Ishikawa (cell line): ENCODE measurements around the gene LSAMP.

ENCODE experiments used
- CEBPB ChIP-seq: IDR thresholded peaks from 2 replicates; pipeline ENCODE4 v1.6.1; 2012
- CREB1 ChIP-seq: IDR thresholded peaks from 2 replicates; pipeline ENCODE4 v1.6.1; 2012; ENCODE audit warnings: low read depth
- EGR1 ChIP-seq: IDR thresholded peaks from 2 replicates; pipeline ENCODE4 v1.6.1; 2012
- EP300 ChIP-seq: IDR thresholded peaks from 2 replicates; pipeline ENCODE4 v1.6.1; 2012; ENCODE audit warnings: borderline replicate concordance
- FOXM1 ChIP-seq: IDR thresholded peaks from 2 replicates; pipeline ENCODE4 v1.6.1; 2012; ENCODE audit warnings: low read depth, borderline replicate concordance
- NFIC ChIP-seq: IDR thresholded peaks from 2 replicates; pipeline ENCODE4 v1.6.1; 2012
- RAD21 ChIP-seq: IDR thresholded peaks from 2 replicates; pipeline ENCODE4 v1.6.1; 2012; ENCODE audit warnings: low read depth
- TAF1 ChIP-seq: IDR thresholded peaks from 2 replicates; pipeline ENCODE4 v1.6.1; 2012; ENCODE audit warnings: low read depth, mild to moderate bottlenecking
- TCF12 ChIP-seq: IDR thresholded peaks from 2 replicates; pipeline ENCODE4 v1.6.1; 2012; ENCODE audit warnings: low read depth
- TEAD4 ChIP-seq: IDR thresholded peaks from 2 replicates; pipeline ENCODE4 v1.6.1; 2012
- YY1 ChIP-seq: IDR thresholded peaks from 2 replicates; pipeline ENCODE4 v1.6.1; 2012; ENCODE audit warnings: low read depth
- ZBTB7A ChIP-seq: IDR thresholded peaks from 2 replicates; pipeline ENCODE4 v1.6.1; 2012; ENCODE audit warnings: low read depth
- TF ChIP-seq, protein P1 (sequence below): IDR thresholded peaks from 2 replicates; pipeline ENCODE4 v1.6.1; 2012
- TF ChIP-seq, protein P2 (sequence below): IDR thresholded peaks from 2 replicates; pipeline ENCODE4 v1.6.1; 2012
- TF ChIP-seq, protein P3 (sequence below): IDR thresholded peaks from 2 replicates; pipeline ENCODE4 v1.6.1; 2012; ENCODE audit warnings: low read depth, mild to moderate bottlenecking

LSAMP gene

DNA sequence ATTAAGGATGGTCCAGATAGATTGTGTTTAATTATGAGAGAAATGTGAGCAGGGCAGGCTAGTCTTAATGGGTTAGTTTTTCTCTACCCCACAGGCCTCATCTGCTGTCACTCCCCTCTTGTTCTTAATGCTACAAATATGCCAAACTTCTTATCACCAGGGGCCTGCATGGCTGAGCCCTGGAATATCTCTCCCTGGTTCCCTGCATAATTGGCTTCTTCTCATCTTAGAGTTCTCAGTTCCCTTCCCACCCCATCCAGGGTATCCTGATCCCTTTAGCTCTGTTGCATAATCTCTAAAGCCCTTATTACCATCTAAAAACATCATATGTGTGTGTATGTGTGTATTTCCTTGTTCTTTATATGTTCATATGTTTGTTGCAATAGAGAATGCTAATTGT is 279.6 kb downstream of the LSAMP start:
- TF ChIP-seq, protein P1, sequence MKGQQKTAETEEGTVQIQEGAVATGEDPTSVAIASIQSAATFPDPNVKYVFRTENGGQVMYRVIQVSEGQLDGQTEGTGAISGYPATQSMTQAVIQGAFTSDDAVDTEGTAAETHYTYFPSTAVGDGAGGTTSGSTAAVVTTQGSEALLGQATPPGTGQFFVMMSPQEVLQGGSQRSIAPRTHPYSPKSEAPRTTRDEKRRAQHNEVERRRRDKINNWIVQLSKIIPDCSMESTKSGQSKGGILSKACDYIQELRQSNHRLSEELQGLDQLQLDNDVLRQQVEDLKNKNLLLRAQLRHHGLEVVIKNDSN = no peak
- TF ChIP-seq EGR1 (no peak), CEBPB (no peak), ZBTB7A (no peak), TEAD4 (no peak), YY1 (no peak)
- TF ChIP-seq, protein P2, sequence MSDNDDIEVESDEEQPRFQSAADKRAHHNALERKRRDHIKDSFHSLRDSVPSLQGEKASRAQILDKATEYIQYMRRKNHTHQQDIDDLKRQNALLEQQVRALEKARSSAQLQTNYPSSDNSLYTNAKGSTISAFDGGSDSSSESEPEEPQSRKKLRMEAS = no peak

DNA sequence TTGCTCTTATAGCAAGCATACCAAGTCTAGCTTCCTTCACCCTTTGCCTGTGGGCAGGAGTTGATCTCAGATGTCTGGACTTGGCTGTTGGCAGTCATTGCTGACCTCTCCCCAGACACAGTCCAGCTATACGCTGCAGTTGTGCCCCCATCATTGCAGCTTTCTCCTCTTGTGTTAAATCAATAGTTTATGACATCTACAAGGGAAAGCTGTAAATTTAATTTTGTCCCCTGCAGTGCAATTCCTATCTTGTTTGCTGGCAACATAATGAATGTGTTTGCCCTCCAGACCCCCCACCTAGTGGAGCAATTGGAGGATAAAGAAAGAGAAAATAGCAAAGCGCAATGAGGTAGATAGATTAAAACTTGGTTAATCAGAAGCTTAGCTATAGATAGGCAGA is 280.2 kb downstream of the LSAMP start:
- no peak for TF ChIP-seq YY1
- TF ChIP-seq NFIC = no peak
- no peak for TF ChIP-seq FOXM1
- no peak for TF ChIP-seq TAF1
- TF ChIP-seq TEAD4 = no peak
- TF ChIP-seq, protein P2 = no peak
- TF ChIP-seq CEBPB = no peak
- no peak for TF ChIP-seq ZBTB7A
- TF ChIP-seq RAD21 = no peak
- TF ChIP-seq, protein P3, sequence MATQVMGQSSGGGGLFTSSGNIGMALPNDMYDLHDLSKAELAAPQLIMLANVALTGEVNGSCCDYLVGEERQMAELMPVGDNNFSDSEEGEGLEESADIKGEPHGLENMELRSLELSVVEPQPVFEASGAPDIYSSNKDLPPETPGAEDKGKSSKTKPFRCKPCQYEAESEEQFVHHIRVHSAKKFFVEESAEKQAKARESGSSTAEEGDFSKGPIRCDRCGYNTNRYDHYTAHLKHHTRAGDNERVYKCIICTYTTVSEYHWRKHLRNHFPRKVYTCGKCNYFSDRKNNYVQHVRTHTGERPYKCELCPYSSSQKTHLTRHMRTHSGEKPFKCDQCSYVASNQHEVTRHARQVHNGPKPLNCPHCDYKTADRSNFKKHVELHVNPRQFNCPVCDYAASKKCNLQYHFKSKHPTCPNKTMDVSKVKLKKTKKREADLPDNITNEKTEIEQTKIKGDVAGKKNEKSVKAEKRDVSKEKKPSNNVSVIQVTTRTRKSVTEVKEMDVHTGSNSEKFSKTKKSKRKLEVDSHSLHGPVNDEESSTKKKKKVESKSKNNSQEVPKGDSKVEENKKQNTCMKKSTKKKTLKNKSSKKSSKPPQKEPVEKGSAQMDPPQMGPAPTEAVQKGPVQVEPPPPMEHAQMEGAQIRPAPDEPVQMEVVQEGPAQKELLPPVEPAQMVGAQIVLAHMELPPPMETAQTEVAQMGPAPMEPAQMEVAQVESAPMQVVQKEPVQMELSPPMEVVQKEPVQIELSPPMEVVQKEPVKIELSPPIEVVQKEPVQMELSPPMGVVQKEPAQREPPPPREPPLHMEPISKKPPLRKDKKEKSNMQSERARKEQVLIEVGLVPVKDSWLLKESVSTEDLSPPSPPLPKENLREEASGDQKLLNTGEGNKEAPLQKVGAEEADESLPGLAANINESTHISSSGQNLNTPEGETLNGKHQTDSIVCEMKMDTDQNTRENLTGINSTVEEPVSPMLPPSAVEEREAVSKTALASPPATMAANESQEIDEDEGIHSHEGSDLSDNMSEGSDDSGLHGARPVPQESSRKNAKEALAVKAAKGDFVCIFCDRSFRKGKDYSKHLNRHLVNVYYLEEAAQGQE = no peak
- TF ChIP-seq EGR1 = no peak
- TF ChIP-seq CREB1 = no peak
- TF ChIP-seq EP300 = no peak

DNA sequence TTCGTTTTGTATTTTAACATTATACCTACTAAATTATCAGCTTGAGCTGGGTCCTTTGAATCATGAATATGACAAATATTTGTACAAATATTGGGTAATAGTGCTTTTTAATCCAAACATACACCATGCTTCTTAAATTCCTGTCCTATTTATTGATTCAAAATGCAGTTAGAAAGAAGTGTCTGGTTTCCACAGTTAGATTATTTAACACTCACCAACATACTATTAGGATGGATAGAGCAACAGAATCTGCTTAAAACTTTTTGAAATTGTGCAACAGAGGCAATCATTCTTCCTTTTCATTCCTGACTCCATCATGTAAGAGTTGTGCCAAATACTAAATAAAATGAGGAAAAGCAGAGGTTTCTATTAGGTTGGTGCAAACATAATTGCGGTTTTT is 281.2 kb downstream of the LSAMP start:
- TF ChIP-seq EP300 (no peak), NFIC (no peak), YY1 (no peak), ZBTB7A (no peak), FOXM1 (no peak)

DNA sequence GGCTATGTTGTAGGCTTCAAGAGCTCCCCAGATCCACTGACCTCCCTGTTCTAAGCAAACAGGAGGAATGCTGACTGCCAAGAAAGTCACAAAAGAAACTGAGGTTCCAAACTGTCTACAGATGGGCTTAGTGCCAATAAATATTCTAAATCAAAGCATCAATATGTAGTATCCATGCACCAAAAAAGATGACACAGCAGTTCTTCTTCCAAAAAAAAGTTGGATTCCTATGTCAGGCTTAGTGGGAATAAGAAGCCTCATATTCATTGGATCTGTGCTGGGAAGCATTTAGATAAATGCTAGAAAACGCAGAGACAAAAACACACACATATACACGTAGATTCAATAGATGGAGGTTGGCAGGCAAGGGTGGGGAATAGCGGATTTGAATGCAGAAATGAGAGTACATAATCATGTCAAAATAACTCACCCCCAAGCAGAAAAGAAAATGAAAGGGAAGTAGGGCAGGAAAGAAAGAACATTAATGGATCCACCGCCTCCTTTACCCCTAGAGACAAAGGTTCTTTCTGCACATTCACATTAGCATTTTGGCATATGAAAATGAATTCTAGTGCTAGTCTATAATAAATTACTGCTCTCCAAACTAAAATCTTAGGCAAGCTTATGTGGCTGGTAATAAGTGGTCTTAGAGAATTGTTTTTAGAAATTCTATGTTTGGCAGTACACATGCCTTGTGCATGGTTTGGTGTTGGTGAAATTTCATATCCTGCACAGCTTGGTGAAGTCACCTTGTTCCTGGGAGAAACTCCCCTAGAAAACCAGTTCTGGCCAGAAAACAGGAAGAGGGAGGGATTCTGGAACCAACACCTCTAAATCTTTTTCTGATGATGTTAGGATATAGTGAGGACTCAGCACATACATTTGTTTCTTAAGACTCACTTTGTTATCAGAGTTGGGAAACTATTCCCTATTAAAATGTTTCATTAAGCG is 283.4 kb downstream of the LSAMP start:
- no peak for TF ChIP-seq TEAD4
- no peak for TF ChIP-seq TCF12
- TF ChIP-seq EP300 = no peak
- TF ChIP-seq FOXM1 = no peak
- TF ChIP-seq CEBPB = no peak
- TF ChIP-seq CREB1 = no peak
- TF ChIP-seq, protein P2 = no peak
- TF ChIP-seq YY1 = no peak
- no peak for TF ChIP-seq RAD21
- TF ChIP-seq, protein P1 = no peak
- TF ChIP-seq, protein P3 = no peak
- no peak for TF ChIP-seq ZBTB7A
- no peak for TF ChIP-seq EGR1
- TF ChIP-seq NFIC = no peak
- TF ChIP-seq TAF1 = no peak

DNA sequence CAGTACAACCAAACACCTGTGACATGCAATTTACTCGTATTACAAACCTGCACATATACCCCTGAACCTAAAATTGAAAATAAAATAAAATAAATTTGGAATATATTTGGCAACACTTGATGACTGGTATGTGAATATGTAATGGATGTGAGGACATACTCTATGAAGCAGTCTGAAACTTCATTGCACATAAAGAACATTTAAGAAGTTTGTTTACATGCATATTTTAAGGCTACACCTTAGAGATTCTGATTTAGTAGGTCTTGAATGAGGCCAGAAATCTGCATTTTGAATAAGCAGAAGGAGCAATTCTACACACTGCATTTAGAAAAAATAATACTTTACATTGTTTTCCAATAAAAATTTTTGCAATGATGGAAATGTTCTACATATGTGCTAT is 284.7 kb downstream of the LSAMP start:
- TF ChIP-seq, protein P3 = no peak
- no peak for TF ChIP-seq EP300
- no peak for TF ChIP-seq TAF1
- TF ChIP-seq CREB1 = no peak
- TF ChIP-seq, protein P1 = no peak
- no peak for TF ChIP-seq FOXM1
